Upper lobe of right lung (tissue), 1 donor: ENCODE measurements around the gene ZWILCH. TPM values are rescaled to one million over a fixed set of nuclear protein-coding genes. Genes with fewer than 3 reads are reported as not detected.

ENCODE experiments used
- ATAC-seq: fragments of 200-7000 bp; cut with Tn5 transposase; one replicate; pipeline ENCODE4 v1.9.1; 2020; ENCODE audit warnings: mild to moderate bottlenecking, moderate library complexity
- DNase-seq: peaks from one replicate; pipeline ENCODE4 v3.0.0-alpha.2; 2020
- H3K27ac ChIP-seq: fragments of 200-600 bp; one replicate; pipeline ENCODE4 v1.8.0; 2022
- H3K27me3 ChIP-seq: fragments of 200-600 bp; one replicate; pipeline ENCODE4 v1.8.0; 2022; ENCODE audit warnings: mild to moderate bottlenecking
- H3K36me3 ChIP-seq: fragments of 200-600 bp; one replicate; pipeline ENCODE4 v1.8.0; 2022
- H3K4me1 ChIP-seq: fragments of 200-600 bp; one replicate; pipeline ENCODE4 v1.8.0; 2022
- H3K4me3 ChIP-seq: fragments of 200-600 bp; one replicate; pipeline ENCODE4 v1.8.0; 2022; ENCODE audit warnings: mild to moderate bottlenecking
- H3K9me3 ChIP-seq: fragments of 200-600 bp; one replicate; pipeline ENCODE4 v1.8.0; 2022
- intact Hi-C: fragments of 100-400 bp; cut with DNase I; formaldehyde crosslinking; loops from one replicate; pipeline ENCODE4 v1.11.0; 2022
- total RNA-seq: library from RNA; stranded (reverse); fragmentation: NEBNext Ultra II Directional; extraction: Animal tissue kit (Norgen Biotek cat#: 25700); gene quantifications from one replicate; pipeline ENCODE4 v1.2.1, GENCODE V29; 2021
- TF ChIP-seq, protein P1 (sequence below): fragments of 200-600 bp; IDR thresholded peaks from one replicate; pipeline ENCODE4 v1.8.0; 2022; ENCODE audit warnings: antibody characterized with exemption
- donor health status: DM: no; HTN: yes; CAD: no; lungs with severe emphysema.

The ZWILCH gene
- total RNA-seq, 1 donor from 2014 or later, result 4.6 TPM

DNA sequence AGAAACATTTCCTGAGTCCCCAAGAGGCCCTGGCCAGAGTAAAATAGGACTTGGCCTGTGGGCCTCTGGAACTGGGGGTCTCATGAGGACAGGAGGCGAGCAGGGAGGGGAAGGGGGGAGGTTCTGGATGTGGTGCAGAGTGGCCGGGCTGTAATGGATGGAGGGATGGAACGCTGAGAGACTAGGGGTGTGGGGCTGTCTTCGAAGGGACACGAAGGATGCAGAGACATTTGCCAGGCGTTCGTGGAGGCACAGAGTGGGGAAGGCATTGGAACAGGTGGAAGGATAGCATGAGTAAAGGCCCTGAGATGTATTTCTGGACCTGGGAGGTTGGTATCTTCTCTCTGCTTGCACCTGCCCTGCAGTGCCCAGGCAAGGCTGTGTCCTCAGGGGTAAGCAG is 62.8 kb downstream of the ZWILCH start:
- Histone ChIP-seq H3K27me3 (no peaks in the 10 kb centered on the region), H3K27ac (no peak overlapping the region), H3K4me3 (no peak overlapping the region), H3K9me3 (no peaks in the 10 kb centered on the region), H3K4me1 (no peaks in the 10 kb centered on the region), H3K36me3 (no peaks in the 10 kb centered on the region)
- ATAC-seq (no peak), DNase-seq (peak; percentile 42)
- intact Hi-C loops, result no loop called here
- TF ChIP-seq, protein P1, sequence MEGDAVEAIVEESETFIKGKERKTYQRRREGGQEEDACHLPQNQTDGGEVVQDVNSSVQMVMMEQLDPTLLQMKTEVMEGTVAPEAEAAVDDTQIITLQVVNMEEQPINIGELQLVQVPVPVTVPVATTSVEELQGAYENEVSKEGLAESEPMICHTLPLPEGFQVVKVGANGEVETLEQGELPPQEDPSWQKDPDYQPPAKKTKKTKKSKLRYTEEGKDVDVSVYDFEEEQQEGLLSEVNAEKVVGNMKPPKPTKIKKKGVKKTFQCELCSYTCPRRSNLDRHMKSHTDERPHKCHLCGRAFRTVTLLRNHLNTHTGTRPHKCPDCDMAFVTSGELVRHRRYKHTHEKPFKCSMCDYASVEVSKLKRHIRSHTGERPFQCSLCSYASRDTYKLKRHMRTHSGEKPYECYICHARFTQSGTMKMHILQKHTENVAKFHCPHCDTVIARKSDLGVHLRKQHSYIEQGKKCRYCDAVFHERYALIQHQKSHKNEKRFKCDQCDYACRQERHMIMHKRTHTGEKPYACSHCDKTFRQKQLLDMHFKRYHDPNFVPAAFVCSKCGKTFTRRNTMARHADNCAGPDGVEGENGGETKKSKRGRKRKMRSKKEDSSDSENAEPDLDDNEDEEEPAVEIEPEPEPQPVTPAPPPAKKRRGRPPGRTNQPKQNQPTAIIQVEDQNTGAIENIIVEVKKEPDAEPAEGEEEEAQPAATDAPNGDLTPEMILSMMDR, result no peak

DNA sequence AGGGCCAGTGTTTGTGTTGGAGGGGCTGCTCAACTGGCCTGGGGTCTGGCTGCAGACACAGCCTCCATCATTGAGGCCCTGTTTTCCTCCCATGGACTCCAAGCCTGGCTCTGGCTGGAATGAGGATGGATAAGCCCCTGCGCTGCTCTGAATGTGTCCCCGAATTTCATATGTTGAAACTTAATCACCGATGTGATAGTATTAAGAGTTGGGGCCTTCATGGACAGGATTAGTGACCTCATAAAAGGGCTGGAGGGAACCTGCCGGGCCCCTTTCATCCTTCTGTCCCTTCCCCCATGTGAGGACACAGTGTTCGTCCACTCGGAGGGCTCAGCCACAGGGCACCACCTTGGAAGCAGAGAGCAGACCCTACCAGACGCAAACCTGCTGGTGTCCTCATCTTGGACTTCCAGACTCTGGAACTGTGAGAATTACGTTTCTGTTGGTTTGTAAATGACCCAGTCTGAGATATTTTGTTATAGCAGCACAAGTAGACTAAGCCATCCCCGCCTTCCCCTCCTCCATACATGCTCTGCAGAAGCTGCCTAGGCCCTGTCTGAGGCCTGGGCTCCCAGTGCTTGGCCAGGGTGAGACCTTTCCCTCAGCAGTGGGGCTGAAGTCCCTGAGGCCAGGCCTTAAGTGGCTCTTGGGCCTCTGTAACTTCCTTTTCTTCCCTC is 64.5 kb downstream of the ZWILCH start:
- Histone ChIP-seq H3K27me3 (no peaks in the 10 kb centered on the region), H3K36me3 (no peaks in the 10 kb centered on the region), H3K9me3 (no peaks in the 10 kb centered on the region), H3K27ac (no peak overlapping the region), H3K4me1 (no peaks in the 10 kb centered on the region), H3K4me3 (no peak overlapping the region)
- ATAC-seq (no peak), DNase-seq (peak; percentile 33)
- intact Hi-C loops, result no loop called here
- TF ChIP-seq, protein P1, result no peak

DNA sequence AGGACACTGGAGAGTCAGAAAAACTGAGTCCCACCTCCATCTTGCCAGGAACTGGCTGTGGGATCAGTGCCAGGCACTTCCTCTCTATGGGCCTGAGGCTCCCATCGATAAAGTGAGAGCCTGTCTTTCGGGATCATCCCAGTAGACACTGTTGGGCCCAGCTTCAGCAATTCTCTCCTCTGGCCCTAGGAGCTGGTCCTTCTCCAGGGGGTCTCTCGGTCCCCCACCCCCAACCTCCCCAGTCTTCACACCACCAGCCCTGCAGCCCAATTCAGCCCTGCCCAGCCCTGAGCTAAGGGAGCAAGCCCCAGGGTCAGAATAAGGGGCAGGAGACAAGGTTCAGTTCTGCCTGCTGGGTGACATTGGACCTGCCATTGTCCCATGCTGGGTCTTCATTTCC is 65.2 kb downstream of the ZWILCH start:
- peak; percentile 29 for DNase-seq

DNA sequence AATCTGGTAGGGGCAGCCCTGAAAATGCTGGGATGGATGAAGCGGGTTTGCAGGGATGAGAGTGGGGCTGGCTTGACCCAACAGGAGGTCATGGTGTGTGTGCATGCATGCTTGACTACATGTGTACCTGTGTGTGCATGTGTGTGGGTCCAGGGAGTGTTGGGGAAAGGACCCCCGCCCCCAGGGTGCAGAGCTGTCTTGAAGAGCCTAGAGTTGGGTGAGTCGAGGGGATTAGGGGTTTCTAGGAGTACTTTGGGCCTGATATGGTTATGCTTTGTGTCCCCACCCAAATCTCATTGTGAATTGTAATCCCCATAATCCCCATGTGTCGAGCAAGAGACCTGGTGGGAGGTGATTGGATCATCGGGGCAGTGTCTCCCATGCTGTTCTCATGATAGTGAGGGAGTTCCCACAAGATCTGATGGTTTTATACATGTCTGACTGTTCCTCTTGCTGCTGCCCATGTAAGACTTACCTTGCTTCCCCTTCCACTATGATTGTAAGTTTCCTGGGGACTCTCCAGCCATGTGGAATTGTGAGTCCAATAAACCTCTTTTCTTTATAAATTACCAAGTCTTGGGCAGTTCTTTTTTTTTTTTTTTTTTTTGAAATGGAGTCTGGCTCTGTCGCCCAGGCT is 65.8 kb downstream of the ZWILCH start:
- no peak for ATAC-seq
- no peaks in the 10 kb centered on the region for H3K4me1 ChIP-seq

More for the DNA sequence above, 65.2 kb downstream of the ZWILCH start:
- ATAC-seq, result no peak
- H3K36me3 ChIP-seq, result no peaks in the 10 kb centered on the region
- no peak overlapping the region for H3K4me3 ChIP-seq
- intact Hi-C loops, result no loop called here
- TF ChIP-seq, protein P1, result no peak
- H3K27ac ChIP-seq, result no peak overlapping the region
- no peaks in the 10 kb centered on the region for H3K9me3 ChIP-seq
- H3K27me3 ChIP-seq, result no peaks in the 10 kb centered on the region
- no peaks in the 10 kb centered on the region for H3K4me1 ChIP-seq

DNA sequence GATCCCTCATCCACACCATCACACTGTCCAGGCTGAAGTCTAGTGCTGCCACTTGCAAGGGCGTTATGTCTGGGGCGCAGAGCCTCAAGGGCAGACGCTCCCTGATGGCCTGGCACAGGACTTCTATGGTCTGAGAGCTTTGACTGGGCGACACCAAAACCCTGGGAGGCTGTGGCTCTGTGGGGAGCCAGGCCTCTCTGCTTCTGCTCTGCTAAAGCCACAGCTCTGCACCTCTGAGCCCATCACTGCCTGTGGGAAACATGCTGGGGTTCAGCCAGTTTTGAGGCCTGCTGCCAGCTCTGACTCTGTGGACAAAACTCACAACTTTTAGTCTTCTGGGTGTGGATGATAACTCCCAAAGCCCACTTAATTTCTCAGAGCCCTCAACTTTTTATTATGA is 67.0 kb downstream of the ZWILCH start:
- intact Hi-C loops, result no loop called here
- Histone ChIP-seq H3K4me1 (no peaks in the 10 kb centered on the region), H3K9me3 (no peaks in the 10 kb centered on the region), H3K36me3 (no peaks in the 10 kb centered on the region), H3K27ac (no peak overlapping the region), H3K4me3 (no peak overlapping the region), H3K27me3 (no peaks in the 10 kb centered on the region)
- DNase-seq, result peak; percentile 27
- TF ChIP-seq, protein P1, result no peak
- no peak for ATAC-seq

More for the DNA sequence above, 65.8 kb downstream of the ZWILCH start:
- H3K27me3 ChIP-seq, result no peaks in the 10 kb centered on the region
- intact Hi-C loops, result no loop called here
- DNase-seq, result peak; percentile 20
- no peaks in the 10 kb centered on the region for H3K9me3 ChIP-seq
- no peaks in the 10 kb centered on the region for H3K36me3 ChIP-seq
- TF ChIP-seq, protein P1, result no peak
- no peak overlapping the region for H3K4me3 ChIP-seq
- H3K27ac ChIP-seq, result no peak overlapping the region
